TTC549 (cell line): ENCODE data around the gene VOPP1.

ENCODE experiments used
- FAIRE-seq: peaks from 2 replicates; lab custom pipeline; 2012; peaks lifted over from hg19 to GRCh38; lab: Jason Lieb, UNC

VOPP1 gene

DNA sequence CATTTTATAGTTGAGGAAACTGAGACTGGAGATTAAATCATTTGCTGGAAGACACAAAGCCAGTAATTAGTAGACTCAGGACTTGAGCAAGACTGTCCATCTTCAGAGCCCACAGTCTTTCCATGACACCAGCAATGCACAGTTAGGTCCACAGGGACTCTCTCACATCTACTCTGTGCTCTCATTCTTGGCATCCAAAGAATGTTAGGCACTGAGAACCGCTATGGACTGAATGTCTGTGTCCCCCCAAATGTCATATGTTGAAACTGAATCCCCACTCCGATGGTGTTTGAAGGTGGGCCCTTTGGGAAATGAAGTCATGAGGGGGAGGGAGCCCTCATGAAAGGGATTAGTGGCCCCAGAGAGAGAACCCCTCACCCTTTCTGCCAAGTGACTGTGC is 106.6 kb downstream of the VOPP1 start:
- no peak for FAIRE-seq

DNA sequence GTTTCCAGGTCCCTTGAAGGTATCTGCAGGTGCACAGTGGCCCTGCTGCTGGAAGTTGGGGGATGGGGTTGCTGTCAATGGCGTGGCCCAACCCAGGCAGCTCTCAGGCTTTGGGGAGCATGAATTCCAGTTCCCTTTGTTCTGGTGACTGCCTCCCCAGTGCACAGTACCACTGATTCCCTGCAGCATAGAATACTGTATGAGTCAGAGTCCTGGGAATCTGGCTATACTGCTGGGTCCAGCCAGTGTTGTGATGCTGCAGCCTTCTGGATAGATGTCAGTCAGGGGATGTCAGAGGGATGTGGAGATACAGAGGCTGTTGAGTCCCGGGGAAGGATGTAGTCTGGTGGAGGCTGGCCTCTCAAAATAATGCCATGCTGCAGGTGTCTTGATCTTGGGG is 107.9 kb downstream of the VOPP1 start:
- FAIRE-seq: no peak

DNA sequence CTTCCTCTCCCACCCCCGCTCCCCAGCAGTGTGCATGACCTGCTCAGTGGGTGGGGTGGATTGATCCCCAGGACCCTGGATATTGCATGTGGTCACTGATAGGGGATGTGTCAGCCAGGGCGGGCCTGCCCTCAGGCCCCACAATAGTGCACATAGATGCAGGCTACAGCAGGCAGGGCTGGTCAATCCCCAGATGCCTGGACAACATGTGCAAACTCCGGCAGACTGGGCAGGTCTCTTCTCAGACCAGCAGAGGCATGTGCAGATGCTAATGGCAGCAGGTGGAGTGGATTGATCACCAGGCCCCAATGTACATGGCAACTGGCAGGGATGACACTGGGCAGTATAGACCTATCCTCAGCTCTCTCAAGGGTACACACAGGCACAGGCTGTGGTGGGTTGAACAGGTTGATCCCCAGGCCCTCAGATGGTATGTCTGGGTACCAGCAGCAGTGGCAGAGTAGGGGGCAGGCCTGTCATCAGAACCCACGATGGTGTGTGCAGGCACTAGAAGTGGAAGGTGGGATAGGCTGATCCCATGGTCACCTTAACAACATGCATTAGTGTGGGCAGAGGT is 108.5 kb downstream of the VOPP1 start:
- FAIRE-seq: no peak

DNA sequence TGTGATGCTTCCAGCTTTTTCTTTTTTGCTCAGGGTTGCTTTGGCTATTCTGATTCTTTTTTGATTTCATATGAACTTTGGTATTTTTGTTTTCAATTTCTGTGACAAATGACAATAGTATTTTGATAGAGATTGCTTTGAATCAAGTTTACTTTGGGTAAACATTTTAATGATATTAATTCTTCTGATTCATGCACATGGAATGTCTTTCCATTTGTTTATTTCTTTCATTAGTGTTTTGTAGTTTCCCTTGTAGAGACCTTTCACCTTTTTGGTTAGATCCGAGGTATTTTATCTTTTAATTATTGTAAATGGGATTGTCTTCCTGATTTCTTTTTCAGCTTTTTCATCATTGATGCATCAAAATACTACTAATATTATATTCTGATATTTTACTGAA is 114.0 kb downstream of the VOPP1 start:
- no peak for FAIRE-seq

DNA sequence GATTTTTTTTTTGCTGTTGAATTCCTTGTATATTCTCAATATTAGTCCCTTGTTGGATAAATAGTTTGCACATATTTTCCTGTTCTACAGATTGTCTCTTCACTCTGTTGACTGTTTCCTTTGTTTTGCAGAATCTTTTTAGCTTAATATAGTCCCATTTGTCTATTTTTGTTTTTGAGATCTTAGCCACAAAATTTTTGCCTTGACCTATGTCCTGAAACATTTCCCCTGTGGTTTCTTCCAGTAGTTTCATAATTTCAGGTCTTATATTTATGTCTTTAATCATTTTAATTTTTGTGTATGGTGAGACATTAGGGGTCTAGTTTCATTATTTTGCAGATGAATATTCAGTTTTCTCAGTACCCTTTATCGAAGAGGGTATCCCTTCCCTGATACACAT is 114.5 kb downstream of the VOPP1 start:
- no peak for FAIRE-seq

DNA sequence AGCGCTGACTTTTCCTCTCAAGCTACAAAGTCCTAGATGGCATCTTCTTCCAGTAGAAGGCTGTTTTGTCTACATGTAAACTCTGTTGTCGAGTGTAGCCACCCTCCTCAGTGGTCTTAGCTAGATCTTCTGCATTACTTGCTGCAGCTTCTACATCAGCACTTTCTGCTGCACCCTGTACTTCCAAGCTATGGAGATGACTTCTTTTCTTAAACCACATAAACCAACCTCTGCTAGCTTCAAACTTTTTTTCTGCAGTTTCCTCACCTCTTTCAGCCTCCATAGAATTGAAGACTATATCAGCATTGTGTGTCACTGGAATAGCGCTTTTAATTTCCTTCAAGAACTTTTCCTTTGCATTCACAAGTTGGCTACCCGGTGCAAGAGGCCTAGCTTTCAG is 119.3 kb downstream of the VOPP1 start:
- FAIRE-seq: no peak

DNA sequence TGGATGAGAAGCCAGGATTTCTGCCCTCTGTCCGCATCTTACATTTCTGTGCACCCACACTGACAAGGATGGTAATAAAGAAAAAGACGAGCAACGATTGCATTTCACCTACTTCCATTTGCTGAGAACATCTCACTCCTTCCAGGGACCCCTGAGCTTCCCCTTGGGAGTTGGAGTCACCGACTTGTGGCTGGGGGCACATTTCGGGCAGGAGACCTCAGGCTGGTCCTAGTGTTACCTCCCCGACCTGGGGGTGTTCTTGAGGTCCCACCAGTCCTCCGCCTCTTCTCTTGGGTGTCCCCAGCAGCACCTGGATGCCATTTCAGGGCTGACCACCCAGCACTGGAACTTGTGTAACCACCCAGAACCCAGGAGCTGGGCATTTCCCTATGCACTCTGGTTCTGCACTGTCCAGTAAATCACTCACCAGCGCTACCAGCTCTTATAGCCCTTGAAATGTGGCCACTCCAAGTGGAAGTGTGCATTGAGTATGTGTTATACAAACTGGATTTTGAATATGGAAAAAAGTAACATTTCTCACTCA is 122.2 kb downstream of the VOPP1 start:
- FAIRE-seq: no peak

DNA sequence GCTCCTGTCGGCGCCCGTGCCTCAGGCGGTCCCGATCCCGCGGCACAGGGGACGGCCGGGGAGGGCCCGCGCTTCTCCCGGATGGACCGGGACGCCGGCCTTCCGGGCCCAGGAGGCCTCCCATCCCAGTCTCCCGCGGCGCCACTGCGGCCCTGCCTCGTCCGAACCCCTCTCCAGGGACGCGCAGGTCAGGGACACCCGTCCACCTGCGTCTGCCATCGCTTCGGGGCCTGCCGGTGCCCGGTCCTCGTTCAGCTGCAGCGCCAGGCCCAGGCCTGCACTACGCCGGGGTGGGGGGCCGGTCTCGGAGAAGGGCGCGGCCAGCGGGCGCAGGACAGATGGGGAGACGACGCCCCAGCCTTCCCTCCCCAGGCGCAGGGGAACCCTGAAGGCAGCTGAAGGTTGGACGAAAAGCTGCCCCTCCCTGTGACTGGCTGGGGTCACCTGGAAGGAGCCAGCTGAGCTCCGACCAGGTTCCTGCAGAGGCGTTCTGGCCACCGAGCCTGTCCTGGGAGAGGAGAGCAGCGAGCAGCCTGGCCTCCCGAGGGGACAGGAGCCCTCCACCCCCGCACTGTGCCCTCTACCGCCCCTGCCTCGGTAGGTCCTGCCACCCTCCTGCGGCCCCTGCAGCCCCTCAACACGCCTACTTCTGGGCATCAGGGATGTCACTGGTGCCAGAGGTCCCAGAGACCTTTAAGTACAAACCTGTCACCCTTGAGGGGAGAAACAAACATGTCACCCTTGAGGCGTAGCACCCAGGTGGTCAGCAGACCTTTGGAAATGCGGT is 122.9 kb downstream of the VOPP1 start:
- FAIRE-seq: no peak

DNA sequence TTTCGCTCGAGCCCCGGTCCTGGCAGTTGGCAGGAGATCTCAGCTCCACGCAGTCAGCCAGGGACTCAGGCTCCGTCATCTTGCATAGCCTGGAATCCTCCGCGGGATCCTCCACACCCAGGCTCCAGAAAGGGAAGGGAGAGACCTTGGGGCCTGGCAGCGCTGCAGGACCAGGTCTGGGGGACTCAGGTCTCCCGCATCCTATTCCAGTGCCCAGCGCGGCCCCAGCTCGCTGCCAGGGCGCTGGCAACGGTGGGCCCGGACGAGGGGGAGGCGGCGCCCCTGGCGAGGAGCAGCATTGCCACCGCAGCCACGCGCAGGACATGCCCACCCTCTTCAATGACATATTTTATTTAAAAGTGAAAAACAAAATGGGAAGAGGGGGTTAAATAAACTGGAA is 123.8 kb downstream of the VOPP1 start:
- no peak for FAIRE-seq

DNA sequence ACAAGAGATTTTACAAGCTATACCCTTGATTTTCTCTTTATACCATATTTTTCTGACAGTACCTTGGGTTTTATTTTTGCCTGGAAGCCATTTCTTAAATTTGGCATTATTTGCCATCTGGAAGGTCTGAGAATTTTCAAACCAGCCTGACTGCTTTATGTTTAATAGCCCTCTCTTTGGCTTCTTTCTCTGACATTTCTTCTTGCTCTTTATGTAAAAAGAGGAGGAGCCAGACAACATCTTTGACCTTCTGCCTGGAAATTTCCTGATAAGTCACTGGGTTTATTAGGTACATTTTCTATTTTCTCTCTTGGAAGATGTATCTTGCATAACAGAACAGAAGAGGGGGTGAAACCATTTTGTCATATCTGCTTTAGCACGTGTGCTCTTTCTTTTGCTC is 127.5 kb downstream of the VOPP1 start:
- no peak for FAIRE-seq

DNA sequence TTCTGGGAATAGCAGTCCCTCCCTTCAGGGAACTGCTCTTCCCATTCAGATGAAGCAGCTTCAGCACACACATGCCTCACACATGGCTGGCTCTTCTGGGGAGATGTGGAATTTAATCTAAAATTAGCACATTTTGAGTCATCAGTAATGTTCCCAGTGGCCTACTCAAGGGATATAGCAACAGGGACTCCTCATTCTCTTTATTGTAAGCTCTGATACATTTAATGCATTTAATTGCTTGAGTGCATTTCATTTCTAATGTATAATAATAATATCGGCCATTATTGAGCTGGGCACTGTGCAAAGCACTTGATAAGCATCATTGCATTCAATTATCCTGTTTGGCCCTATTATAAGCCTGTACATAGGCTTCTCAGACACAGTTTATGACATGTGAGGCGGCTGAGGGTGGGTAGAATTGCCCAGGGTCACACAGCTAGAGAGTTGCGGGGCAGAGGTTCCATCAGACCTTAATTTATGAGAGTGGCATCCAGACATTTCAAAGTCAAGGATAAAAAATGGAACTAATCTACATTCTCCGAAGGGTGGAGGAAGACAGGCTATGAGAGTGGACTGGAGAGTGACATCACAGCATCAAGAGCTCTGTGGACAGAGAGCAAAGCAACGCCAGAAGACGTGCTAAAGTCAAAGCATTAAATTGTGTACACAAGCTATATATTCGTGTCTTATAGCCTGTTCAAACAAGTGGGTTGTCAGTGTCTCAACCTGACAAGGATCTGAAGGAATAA is 130.4 kb downstream of the VOPP1 start:
- no peak for FAIRE-seq

DNA sequence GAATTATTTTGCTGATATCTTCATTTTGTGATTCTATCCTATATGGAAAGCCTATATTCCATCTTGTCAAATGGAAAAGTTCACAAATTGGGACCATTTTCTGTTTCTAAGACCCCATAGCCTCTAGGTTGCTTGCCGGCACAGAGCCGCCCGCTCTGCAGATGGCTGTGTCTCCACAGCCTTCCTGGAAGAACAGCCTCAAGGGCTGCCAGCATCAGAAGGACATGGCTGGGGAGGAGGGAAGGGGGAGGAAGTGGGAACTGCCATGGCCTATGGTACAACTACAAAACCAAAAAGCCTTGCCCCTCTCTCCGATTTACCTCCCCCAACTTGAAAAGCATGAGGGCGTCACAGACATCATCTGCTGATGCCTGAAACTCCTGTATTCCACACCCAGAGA is 131.3 kb downstream of the VOPP1 start:
- FAIRE-seq: no peak

DNA sequence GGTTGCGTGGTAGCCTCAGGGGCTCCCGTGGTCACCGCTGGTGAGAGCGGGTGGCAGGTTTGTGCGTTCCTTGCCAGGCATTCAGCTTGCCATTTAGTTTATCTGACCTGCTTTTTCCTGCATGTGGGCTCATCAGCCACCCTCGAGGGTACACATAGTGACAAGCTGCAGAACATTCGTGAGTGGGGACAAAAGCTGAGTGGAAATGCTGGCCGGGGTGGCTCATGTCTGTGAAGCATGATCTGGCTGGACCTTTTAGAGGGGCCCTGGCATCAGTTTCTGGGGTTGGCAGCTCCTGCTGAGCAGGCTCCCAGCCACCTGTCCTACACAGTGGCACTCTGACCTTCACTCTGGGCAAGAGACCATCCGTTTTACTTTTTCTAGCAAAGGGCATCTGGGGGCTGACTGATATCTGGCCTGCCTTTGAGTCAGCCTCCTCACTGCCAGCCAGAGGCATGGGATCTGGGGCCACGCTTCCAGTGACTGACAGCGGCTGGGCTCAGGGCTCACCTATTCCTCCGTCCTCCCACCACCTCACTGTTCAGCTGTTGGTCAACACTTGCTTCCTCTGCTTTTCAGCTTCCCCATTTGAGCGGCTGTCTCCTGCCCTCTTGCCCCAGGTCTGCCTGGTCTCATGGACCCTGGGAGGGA is 132.1 kb downstream of the VOPP1 start:
- FAIRE-seq: no peak

DNA sequence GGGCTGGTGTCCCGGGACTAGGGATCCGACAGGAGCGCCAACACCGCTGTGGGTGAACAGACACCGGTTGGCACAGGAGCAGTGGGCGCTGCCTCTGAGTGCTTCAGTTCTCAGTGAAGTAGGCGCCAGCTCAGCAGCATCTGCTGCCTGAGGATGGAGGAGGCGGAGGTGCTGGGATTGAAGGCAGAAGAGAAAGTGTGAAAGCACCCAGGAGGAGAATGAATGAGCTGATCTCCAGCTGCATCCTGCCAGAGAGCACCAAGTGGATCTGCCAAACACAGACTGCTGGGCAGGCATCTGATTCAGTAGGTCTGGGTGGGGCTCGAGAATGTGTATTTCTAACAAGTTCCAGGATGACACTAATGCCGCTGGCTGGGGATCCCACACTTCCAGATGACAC is 132.7 kb downstream of the VOPP1 start:
- no peak for FAIRE-seq

DNA sequence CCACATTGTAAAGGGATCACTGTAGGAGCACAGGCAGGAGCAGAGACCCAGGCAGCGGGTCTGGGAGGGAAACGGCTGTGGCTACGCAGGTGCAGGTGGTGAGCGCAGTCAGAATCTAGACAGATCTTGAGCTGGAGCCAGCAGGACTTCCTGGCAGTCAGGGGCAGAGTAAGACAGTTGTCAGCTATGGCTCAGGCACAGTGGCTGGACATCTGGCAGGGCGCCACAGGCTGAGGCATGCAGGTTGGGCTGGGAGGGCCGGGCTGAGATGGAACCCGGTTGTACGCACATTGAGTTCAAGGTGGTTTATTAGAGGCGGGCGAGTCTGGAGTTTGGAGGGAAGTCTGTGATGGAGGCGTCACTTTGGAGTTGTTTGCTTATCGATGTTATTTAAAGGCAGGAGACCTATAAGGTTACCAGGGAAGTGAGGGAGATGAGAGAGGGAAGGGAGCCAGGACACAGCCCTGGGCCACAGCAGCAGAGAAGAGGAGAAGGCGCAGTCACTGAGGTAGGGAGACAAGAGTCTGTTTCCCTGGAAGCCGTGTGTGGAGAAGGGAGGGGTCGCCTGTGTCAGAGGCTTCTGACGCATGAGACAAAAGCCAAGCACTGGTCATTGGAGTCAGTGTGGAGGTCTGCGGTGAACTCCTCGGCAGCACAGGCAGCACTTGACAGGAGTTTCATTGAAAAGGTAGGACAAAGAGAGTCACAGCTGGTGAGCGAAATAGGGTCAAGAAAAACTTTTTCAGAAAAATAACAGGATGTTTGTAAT is 133.4 kb downstream of the VOPP1 start:
- no peak for FAIRE-seq

DNA sequence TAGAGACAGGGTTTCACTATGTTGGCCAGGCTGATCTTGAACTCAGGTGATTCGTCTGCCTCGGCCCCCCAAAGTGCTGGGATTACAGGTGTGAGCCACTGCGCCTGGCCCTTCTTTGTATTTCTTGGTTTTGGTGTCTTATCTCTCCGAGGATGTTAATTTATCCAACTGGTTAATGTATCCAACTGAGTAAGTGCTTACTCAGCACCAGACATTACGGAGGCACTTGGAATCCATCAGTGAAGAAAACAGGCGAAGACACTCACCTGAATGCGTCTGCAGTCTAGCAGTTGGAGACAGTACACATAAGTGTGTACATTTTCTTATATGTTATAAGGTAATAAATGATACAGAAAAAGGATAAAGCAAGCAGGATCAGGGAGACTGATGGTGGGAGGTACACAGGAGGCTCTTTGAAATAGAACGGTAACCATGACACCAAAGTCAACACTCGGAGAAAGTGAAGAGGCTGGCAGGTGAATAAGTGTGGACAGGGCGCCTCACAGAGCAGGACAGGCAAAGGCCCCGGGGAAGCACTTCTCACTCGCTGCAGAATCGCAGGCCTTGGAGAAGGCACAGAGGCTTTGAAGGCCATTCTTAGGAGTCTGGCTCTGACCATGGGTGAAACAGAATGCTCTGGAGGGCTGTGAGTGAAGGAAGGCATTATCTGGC is 134.1 kb downstream of the VOPP1 start:
- no peak for FAIRE-seq

DNA sequence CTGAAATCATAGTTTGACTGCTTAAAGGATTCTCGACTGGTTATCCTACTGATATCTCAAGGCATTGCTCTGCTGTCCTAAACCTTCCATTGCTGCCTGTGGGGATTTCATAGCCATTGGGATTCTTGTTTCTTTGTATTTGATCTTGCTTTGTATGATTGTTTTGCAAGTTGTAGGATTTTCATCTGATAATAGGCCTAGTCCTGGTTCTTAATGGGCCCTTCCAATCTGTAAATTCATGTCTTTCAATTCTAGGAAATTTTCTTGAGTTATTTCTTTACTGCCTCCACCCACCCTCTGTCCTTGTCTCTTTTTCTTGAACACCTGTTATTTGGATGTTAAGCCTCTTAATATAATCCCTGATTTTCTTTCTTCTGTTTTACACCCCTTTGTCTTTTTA is 134.9 kb downstream of the VOPP1 start:
- no peak for FAIRE-seq

DNA sequence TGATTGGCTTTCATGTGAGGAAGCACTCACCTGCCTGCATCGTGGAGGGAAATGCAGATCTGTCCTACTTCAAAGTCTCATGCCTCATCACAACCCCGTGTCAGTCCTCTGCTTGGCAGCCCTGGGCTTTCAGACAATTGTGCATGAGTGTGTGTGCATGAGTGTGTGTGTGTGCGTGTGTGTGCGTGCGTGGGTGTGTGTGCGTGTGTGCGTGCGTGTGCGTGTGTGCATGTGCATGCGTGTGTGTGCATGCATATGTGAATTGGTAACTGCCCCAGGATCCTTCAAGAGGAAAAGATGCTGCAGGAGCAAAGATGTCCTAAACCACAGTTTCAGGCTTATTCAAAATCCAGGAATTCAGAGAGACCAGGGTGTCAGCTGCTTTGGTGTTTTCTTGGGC is 135.8 kb downstream of the VOPP1 start:
- no peak for FAIRE-seq

DNA sequence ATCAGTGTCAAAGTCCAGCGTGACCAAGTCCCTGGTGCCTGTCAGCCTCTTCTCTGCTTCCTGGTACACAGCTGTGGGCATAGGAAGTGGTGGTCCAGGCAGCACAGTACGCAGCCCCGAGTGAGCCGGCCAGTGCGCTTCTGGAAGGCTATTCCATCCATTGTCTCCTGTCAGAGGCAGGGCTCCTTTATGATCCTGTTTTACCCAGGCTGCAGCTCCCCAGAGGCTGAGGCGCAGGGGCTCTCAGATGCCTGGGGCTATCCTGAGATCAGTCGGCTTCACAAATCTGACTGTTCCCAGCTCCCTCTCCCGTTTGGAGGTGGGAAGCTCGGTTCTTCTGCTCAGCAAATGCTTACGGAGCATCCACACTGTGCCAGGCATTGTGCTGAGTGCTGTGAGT is 136.8 kb downstream of the VOPP1 start:
- no peak for FAIRE-seq

DNA sequence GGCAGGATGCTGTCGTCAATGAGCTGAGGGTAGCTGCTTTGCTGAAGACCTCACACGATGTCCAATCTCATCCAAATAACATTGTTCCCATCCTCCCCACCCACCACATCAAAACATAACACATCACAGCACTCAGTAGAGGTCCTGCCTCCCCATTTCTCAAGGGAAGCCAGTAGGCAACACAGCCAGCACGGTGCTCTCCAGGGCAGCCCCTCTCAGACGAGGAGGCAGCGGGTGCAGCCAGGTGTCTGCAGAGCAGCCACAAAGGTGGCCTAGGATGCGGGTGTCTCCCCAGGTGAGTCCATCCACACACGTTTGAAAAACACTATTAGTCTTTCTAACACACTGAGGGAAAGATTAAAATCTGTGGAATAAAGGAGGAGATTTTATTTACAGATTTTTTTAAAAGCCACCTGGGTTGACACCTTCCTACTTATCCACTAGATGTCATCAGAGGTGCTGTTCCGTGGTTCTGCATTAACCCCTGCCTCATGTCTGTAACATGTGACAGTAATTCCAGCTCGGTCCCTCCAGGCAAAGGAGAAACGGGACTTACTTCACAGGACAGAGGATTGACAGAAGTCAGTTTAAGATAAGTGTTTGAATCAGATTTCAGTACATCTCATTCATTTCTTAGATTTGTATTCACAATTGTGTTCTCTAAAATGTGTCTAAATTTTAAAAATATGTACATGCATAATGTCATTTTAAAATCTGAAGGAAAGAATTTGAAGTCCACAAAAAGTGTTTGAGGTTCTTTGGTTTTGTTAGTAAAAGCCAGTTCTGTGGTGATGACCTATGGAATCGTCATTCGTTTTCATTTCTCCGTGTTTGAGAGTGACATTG is 139.1 kb downstream of the VOPP1 start:
- FAIRE-seq: no peak

DNA sequence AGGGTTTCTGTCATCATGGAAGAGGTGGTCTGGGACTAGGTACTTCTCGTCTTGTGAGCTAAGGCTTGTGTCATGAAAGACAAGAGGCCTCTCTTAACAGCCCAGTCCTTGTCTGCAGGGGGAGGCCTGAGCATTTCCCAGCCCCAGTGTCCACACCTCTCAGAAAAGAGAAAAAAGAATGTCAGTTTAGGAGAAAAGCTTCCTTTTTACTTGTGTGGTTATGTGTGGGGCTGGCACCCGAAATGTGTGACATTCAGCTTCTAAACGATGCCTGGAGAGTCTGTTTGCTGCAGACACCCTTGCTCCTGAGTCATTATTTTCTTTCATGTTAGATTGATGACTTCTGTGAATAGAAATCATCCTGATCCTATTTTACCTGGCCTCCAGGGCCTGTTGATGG is 139.8 kb downstream of the VOPP1 start:
- FAIRE-seq: no peak
